Measurements from ENCODE around the gene BTBD6.

- no peak for TF ChIP-seq NFRKB (IDR thresholded peaks at IDR 0.05)
- no peak for TF ChIP-seq SP1 (IDR thresholded peaks at IDR 0.05)
- TF ChIP-seq FOXA1 (IDR thresholded peaks at IDR 0.05), result no peak
- TF ChIP-seq HDGF (IDR thresholded peaks at IDR 0.05; ENCODE audit: borderline replicate concordance), result no peak
- no peak for TF ChIP-seq ELF4 (IDR thresholded peaks at IDR 0.05)
- no peak for TF ChIP-seq ZNF384 (IDR thresholded peaks at IDR 0.05)
- no peak for TF ChIP-seq LEF1 (IDR thresholded peaks at IDR 0.05; ENCODE audit: borderline replicate concordance)
Measured at GRCh38 chr14:105217774-105218173, 30.6 kb upstream of the BTBD6 start.

Measured in HEK293T (cell line).